ENCODE measurements around the gene TCHHL1. TPM values are rescaled to one million over a fixed set of nuclear protein-coding genes. Genes with fewer than 3 reads are reported as not detected.

The TCHHL1 gene
- total RNA-seq, 4 donors from 2014 or later, result not detected

- no peak for TF ChIP-seq CTCF (IDR thresholded peaks at IDR 0.05; ENCODE audit: low read depth)
Observed at GRCh38 chr1:152109231-152109997, 20.6 kb upstream of the TCHHL1 start.

GRCh38 chr1:152108882-152109222 lies 20.0 kb upstream of the TCHHL1 start:
- no peak for TF ChIP-seq CTCF (IDR thresholded peaks at IDR 0.05; ENCODE audit: low read depth)

GRCh38 chr1:152107984-152108881 lies 19.4 kb upstream of the TCHHL1 start:
- TF ChIP-seq CTCF (IDR thresholded peaks at IDR 0.05; ENCODE audit: low read depth), result no peak

GRCh38 chr1:152107031-152107983 lies 18.4 kb upstream of the TCHHL1 start:
- TF ChIP-seq CTCF (IDR thresholded peaks at IDR 0.05; ENCODE audit: low read depth), result no peak

- no peak for TF ChIP-seq CTCF (IDR thresholded peaks at IDR 0.05; ENCODE audit: low read depth)
Observed at GRCh38 chr1:152104854-152105253, 16.0 kb upstream of the TCHHL1 start.

GRCh38 chr1:152096931-152097330 lies 8.1 kb upstream of the TCHHL1 start:
- TF ChIP-seq CTCF (IDR thresholded peaks at IDR 0.05; ENCODE audit: low read depth), result no peak
